Putamen (tissue), 1 donor: ENCODE measurements around the gene NCAPH2.

Experiments used
- DNase-seq: peaks from one replicate; pipeline ENCODE4 v3.0.0-alpha.2; 2016; ENCODE audit warnings: low spot score

NCAPH2 gene

DNA sequence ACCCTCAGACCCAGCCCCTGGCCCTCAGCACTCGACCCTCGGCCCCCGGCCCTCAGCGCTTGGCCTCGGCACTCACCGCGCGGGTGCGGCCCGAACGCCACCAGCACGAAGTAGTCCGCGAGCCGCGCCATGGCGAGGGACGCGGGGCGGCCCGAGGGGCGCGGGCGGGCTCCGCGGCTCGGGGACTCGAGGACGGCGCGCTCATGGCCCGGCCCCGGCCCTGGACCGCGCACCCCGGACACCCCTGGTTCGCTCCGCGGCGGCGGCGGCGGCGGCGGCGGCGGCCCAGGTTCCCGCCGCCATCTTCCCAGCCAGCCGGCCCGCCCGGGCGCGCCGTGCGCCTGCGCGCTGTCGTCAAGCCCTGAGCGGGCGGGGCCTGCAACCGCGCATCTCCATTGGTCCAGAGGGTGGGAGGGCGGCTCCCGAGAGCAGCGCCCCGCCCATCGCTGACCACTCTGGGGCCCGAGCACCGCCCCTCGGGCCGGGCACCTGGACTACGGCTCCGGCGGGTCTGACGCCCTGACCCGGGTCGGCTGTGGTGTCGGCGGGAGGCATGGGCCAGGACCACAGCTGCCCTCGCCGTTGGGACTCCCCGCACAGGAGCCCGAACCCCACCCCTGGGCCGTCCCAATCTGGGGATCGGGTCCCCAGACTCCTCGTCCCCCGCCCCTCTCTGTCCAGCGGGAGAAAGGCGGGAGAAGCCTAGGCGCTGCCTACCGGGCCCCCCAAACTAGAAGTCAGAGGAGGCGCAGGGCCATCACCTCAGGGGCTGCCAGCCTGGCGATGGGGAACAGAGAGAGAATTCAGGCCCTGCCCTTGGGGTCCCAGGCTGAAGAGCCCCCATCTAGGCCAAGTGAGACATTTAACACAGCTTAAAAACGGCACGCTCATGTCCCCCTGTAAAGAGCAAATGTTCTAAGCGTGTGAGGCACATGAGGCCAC is 33.0 kb upstream of the NCAPH2 start, which contains the start of gene SBF1:
Gene SBF1 (minus strand): TSS at position 326 of the 942 bp plus-strand sequence. CDS start 195 bp downstream, at position 131.
- peak; percentile 90 for DNase-seq

DNA sequence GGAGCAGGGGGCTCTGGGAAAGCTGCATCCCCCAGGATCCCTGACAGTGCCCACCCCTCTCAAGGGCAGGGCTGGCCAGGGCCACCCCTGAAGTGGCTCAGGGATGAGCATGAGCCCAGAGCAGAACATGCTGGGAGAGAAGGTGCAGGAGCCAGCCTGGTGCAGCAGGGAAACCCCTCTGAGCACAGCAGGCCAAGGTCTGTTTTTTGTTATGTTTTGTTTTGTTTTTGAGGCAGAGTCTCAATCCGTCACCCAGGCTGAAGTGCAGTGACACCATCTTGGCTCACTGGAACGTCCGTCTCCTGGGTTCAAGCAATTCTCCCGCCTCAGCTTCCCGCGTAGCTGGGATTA is 32.4 kb upstream of the NCAPH2 start:
- no peak for DNase-seq

DNA sequence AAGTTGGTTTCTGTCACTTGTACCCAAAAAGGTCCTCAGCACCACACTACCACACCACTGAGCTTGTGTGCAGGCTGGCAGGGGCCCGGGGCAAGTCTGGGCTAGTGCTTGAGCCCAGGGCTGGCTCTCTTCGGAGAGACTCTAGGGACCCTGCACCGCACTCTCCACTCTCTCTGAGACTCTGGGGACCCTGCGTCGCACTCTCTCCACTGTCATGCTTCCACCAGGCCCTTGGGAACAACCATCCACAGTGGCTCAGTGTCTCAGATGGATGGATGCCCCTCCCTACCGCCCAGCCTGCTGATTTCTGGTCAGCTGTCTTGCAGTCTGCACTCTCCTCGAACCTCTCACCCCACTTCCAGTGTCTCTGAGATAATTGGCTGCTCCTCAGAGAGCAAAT is 31.2 kb upstream of the NCAPH2 start:
- DNase-seq = no peak

DNA sequence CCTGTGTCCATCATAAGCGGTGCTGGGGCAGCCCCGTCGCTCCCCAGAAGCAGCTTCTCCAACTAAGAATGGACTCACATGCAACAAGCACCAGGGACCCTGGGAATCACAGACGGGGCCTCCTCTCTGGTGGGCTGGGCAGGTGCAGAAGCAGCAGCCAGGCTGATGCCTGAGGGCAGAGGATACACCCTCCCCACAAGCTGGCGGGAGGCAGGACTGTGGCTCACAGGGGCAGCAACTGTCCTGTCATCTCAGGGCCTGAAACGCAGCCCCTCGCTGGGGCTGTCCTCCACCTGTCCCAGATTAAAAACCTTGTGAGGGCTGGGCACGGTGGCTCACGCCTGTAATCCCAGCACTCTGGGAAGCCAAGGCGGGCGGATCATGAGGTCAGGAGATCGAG is 30.1 kb upstream of the NCAPH2 start:
- DNase-seq = no peak

DNA sequence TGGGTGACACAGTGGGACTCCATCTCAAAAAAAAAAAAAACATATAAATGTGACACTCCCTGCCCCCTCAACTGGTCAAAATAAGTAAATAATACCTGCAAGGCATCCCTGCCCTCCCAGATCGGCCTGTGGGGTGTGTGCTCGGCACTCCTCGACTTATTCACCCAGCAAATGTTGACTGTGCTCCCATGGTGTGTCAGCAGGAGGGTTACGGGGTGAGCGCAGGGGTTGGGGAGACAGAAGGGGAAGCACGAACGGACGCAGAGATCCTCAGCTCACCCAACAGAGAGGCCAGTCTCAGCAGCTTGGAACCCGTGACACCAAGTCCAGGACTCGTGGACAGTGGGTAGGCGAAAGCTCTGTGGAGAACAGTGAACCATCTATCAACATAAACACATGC is 28.3 kb upstream of the NCAPH2 start:
- no peak for DNase-seq

DNA sequence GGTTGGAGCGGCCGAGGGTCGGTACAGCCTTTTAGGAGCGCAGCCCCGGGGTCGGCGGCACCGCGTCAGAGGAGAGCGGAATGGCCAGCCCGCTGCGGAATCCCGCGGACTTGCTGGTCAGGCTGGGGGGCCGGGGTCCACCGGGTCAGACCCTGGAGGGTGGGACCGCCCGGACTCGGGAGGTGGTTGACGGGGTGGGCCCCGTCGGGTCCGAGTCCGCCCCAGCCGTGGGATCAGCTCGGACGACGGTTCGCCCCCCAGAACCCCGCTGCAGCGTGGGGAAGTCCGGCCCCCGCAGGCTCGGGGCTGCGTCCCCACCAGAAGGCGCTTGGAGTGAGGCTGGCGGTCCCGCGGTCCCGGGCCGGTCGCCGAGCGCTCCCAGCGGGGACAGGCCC is 27.0 kb upstream of the NCAPH2 start:
- DNase-seq = no peak

DNA sequence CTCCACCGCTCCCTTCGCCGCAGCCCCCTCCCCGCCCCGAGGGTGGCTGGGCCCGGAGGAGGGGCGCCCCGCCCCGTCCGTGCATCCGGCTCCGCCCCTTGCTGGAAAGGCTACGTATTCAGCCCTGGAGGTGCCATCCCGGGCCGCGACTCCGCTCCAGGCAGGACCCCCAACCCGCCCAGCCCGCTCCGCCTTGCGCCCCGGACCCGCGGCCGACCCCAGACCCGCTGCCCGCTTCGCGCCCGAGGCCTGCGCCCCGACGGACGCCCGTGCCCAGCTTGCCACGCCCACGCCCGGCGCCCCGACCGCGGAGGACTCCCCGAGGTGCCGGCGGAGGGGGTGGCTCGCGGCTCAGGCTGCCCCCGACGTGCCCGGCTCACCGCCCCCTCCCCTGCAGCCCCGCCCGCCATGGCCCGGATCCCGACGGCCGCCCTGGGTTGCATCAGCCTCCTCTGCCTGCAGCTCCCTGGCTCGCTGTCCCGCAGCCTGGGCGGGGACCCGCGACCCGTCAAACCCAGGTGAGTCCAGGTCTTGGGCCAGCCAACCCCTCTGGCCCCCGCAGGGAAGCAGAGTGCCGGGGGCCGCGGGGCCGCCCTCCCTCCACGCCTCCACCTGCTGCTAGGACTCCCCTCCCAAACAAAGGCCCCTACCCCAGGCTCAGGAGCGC is 26.5 kb upstream of the NCAPH2 start, which contains the start of gene ADM2:
Gene ADM2 (plus strand): TSS at position 104 of the 667 bp plus-strand sequence. CDS start 305 bp downstream, at position 409.
- no peak for DNase-seq

DNA sequence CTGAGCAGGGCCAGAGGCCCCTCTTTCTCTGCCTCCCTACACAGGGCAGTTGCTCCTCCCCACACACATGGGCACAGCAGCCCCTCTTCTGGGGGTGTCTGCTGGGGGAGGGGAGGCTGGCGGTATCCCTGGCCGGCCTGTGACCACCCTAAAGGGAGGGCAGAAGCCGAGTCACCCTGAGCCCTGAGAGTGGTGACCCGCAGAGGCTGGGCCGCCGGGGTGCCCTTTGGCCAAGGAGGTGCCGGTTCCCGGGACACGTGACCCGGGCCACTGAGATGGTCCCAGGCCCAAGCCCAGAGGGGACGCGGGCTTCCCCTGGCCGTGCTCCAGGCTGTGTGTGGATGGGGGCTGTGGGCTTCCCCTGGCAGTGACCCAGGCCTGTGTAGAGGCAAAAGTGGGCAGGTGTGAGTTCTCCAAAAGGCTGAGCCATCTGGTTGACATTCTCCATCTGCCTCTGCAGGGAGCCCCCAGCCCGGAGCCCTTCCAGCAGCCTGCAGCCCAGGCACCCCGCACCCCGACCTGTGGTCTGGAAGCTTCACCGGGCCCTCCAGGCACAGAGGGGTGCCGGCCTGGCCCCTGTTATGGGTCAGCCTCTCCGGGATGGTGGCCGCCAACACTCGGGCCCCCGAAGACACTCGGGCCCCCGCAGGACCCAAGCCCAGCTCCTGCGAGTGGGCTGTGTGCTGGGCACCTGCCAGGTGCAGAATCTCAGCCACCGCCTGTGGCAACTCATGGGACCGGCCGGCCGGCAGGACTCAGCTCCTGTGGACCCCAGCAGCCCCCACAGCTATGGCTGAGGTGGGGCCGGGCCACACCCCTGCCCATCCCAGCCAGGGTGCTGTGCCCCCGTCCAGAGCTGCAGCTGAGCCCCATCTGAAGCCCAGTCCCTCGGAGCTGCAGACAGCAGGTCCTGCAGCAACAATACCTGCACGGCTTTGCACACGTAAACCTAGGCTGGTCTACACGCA is 25.6 kb upstream of the NCAPH2 start:
- DNase-seq = no peak

DNA sequence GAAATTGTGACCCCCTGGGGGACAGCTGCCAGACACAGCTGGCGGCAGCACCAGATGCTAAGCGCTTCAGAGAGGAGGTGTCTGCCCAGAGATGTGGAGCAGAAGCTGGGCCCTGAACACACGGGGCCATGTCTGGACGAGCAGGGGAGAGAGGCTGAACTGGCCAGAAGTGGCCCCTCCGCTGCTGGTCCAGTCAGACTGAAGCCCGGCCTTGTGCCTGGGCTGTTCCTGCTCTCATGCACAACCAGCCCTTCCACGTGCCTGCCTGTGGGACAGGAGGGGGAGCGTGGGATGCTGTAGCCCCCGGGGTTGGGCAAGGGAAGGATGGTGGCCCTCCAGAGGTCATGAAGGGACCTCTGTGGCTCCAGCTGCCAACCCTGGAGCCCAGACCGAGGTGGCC is 24.9 kb upstream of the NCAPH2 start:
- no peak for DNase-seq

DNA sequence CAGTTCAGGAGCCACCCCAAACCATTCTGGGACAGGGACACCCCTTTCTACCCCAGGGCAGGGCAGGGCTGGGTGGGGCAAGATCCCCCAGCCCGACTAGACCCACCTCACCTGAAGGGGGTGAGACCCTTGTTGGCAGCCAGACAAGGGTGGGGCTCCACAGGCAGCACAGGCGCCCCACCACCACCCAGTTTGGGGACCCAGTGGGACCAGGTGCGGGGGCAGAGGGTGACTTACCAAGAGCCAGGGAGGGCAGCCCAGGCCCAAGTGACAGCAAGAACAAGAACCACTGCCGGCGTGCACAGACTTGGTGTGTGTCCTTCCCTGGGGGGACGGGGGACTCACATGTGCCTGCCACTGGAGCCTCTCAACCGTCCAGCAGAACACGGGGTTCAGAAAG is 24.5 kb upstream of the NCAPH2 start:
- no peak for DNase-seq

DNA sequence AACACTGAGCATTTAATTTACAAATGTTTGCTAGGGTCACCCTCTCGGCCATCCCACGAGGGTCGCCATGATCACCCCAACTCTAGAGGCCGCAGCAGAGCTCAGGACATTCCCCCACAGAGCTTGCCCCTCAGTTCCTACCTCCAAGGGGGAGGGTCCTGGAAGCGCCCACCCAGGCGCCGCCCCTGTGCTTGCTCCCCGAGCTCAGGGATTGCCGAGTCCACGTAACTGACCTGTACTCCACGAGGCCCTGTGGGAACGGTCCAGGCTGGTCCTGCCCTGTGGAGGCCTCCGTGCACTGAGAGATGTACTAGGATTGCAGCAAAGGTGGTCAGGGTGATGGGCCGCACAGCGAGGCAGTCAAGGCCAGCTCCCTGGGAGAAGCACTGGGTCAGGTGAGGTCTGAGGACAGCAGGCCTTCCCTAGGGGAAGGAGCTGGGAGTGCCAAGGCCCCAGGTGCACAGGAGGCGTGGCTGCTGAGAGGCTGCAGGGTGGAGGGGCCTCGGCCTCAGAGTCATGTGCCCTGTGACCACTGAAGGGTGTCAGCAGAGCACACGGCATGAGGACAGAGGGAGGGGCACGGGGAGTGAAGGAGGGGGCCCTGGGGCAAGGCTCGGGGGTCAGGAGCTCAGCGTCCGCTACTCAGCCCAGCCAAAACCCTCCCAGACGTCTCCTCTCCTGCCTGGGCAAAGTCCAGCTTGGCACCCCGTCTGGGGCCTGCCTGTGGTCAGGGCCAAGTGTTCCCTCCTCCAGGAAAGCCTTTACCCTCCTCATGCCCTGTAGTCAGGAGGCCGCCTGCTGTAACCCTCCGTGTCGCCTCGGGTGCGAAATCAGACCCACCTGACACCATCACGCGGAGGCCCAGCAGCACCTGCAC is 23.8 kb upstream of the NCAPH2 start:
- no peak for DNase-seq

DNA sequence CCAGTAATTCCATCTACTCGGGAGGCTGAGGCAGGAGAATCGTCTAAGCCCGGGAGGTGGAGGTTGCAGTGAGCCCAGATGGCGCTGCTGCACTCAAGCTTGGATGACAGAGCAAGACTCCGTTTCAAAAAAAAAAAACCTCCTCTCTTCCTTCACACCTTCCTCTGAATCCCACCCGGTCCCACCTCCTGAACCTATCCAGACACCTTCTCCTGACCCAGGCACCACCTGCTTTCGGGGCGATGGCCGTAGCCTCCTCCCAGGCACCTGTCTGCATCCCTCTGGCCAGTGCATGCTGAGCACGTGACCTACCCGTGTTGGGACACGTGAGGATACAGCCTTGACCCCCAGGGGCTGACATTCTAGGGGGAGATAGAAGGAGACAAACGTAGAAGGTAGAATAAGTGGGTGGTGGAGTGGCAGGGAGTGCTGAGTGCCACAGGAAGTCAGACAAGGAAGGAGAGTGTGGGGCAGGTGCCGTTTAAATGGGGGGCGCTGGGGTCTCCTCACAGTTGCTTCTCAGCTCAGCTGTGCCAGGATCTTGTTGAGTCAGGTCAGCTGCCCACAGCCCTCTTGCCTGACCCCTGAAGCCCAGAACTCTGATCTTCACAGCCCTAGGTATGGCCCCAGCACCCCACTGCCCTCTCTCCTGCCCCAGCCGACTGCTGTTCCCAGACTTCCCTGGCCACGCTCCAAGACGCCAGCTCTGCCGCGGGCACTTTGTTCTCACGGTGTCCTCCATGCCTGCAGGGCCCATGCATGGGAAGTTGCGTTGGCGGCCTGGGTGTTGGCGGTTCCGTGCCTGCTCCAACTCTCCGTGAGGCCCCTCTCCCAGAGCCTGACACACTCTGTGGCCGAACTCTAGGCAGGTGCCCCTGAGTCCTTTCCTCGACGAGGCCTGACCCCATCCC is 22.5 kb upstream of the NCAPH2 start:
- DNase-seq = no peak

DNA sequence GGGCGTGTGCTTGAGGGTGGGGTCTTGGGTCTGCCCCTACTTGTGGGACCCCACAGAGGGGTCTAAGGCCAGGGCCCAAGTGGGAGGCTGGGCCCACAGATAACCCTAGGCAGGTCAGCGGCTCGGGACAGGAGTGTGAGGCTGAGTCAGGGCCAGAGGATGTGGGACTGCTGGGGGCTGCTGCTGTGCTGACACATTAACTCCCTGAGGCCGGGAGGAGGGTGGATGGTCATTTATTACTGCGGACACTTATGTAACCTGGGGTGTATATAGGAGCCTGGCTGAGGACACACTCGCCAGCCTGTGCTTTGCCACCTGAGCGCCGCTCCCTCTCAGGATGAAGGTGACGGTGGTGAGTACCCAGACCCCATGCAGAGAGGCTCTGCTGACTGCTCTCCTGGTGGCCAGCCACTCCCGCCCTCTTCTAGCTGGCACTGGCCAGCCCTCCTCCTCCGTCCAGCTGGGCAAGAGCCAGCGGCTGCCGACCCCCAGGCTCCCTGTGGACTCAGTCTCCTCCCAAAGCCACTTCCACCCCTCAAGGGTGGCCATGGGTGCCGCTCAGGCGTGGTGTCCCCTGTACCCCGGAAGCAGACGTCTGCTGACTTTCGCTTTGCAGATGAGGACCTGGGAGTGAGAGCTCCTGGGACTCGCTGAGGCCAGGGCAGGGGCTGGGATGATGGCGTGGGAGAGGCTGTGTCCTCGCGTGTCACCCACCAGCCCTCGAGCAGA is 21.3 kb upstream of the NCAPH2 start, which contains the start of gene MIOX:
Gene MIOX (plus strand): TSS at position 299 of the 729 bp plus-strand sequence. CDS start 39 bp downstream, at position 338.
- no peak for DNase-seq

DNA sequence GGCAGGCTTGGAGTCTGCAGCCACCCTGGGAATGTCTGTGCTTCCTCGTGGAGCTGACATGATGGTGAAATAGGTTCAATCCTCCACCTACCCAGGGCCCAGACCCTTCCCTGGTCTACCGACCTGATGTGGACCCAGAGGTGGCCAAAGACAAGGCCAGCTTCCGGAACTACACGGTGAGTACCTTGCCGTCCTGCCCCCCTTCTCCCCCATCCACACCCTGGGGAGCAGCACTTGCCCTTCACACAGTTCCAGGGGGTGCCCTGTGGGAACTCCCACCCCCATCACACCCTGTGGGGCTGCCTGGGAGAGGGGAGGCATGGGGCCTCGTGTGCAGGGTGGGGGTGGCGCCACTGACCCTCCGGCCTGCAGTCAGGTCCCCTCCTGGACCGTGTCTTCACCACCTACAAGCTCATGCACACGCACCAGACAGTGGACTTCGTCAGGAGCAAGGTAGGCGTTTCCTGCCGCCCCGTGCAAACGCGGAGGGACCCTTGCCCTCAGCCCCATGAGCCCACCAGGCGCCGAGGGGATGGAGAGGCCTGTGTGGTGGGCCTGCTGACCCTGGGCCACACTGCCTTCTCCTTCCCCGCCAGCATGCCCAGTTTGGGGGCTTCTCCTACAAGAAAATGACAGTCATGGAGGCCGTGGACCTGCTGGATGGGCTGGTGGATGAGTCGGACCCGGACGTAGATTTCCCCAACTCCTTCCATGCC is 20.6 kb upstream of the NCAPH2 start:
- DNase-seq = no peak

DNA sequence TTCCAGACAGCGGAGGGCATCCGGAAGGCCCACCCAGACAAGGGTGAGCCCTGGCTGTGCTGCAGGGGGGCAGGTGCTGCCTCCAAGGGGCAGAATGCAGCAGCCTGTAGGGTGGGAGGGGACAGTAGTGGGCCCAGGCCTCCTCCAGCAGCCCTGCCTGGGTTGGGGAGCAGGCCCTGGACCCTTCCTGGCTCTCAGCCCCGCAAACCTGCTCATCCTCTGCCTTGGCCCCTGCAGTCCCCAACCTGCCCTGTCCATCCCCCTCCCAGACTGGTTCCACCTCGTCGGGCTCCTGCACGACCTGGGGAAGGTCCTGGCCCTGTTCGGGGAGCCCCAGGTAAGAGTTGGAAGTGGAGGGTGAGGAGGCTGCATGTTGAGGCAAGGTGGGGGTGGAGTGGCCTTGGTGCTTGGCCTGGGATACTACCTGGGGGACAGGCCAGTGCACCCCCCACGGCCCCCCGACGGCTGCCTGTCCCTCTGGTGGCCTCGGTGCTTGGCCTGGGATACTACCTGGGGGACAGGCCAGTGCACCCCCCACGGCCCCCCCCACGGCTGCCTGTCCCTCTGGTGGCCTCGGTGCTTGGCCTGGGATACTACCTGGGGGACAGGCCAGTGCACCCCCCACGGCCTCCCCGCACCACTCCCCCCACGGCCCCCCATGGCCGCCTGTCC is 19.9 kb upstream of the NCAPH2 start:
- DNase-seq = no peak

DNA sequence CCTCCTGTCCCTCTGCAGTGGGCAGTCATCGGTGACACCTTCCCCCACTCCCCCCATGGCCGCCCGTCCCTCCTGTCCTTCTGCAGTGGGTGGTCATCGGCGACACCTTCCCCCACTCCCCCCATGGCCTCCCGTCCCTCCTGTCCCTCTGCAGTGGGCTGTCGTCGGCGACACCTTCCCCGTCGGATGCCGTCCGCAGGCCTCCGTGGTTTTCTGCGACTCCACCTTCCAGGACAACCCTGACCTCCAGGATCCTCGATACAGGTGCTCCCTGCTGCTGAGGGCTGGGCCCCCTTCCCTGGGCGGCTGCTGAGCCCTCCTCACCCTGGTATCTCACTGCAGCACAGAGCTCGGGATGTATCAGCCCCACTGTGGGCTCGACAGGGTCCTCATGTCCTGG is 19.1 kb upstream of the NCAPH2 start:
- no peak for DNase-seq

DNA sequence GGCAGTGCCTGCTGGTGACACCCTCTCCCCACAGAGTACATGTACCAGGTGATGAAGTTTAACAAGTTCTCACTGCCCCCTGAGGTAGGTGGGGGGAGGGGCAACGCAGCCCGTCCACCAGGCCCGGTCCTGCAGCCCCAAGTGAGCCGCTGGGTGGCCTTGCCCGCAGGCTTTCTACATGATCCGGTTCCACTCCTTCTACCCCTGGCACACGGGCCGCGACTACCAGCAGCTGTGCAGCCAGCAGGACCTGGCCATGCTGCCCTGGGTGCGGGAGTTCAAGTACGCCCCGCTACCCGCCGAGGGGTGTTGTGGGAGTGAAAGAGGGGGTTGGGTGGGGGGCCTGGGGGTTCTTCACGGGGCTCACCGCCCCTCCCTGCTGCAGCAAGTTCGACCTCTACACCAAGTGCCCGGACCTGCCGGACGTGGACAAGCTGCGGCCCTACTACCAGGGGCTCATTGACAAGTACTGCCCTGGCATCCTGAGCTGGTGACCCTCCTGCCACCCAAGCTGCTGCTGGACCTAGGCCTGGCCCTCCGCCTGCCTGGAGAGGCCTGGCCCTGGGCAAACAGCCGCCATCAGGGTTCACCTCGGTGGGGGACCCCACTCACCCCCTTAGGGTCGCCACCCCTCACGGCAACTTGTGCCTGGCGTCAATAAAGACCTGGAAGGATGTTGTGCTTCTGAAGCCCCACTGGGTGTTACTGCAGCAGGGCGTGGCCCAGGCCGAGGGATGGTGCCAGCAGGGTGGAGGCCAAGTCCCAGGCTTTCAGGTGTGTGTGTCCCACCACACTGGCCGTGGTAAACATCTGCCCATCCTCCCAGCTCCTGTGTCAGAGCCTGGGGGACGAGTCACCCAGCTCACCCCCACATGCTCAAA is 18.4 kb upstream of the NCAPH2 start:
- no peak for DNase-seq
